HepG2 (cell line): ENCODE measurements around the gene LURAP1L. TPM values are rescaled to one million over a fixed set of nuclear protein-coding genes. Genes with fewer than 3 reads are reported as not detected.

ENCODE experiments used
- E2F2 ChIP-seq: sonication (generic); formaldehyde crosslinking; IDR thresholded peaks from 2 replicates; pipeline ENCODE4 v1.4.0; 2020; ENCODE audit warnings: missing genetic modification reagents, borderline replicate concordance
- ELF3 ChIP-seq: IDR thresholded peaks from 2 replicates; pipeline ENCODE4 v1.6.1; 2016; ENCODE audit warnings: missing genetic modification reagents, missing compliant biosample characterization
- EZH2 ChIP-seq: conservative IDR thresholded peaks from 2 replicates; pipeline ENCODE4 v1.6.1; 2012; ENCODE audit warnings: mild to moderate bottlenecking, low read depth, low read length, moderate library complexity
- GTF3A ChIP-seq: sonication (generic); formaldehyde crosslinking; conservative IDR thresholded peaks from 2 replicates; pipeline ENCODE4 v1.4.0; 2020; ENCODE audit warnings: mild to moderate bottlenecking, missing genetic modification reagents
- HCFC1 ChIP-seq: fragments of 150-350 bp; IDR thresholded peaks from 2 replicates; pipeline ENCODE4 v1.6.1; 2014; ENCODE audit warnings: low read depth, low read length
- HDAC1 ChIP-seq: sonication (generic); formaldehyde crosslinking; IDR thresholded peaks from 2 replicates; pipeline ENCODE4 v1.5.1; 2020; ENCODE audit warnings: mild to moderate bottlenecking, missing genetic modification reagents
- JUNB ChIP-seq: sonication (generic); formaldehyde crosslinking; IDR thresholded peaks from 2 replicates; pipeline ENCODE4 v1.8.0; 2022; ENCODE audit warnings: missing genetic modification reagents, mild to moderate bottlenecking, borderline replicate concordance
- JUND ChIP-seq: sonication (generic); formaldehyde crosslinking; IDR thresholded peaks from 2 replicates; pipeline ENCODE4 v1.8.0; 2022; ENCODE audit warnings: mild to moderate bottlenecking, missing genetic modification reagents
- KAT8 ChIP-seq: IDR thresholded peaks from 2 replicates; pipeline ENCODE4 v1.6.1; 2016; ENCODE audit warnings: missing genetic modification reagents, missing compliant biosample characterization
- KDM6A ChIP-seq: IDR thresholded peaks from 2 replicates; pipeline ENCODE4 v1.6.1; 2016; ENCODE audit warnings: low read depth
- MTA1 ChIP-seq: sonication (generic); formaldehyde crosslinking; IDR thresholded peaks from 2 replicates; pipeline ENCODE4 v1.4.0; 2020; ENCODE audit warnings: missing genetic modification reagents, mild to moderate bottlenecking, borderline replicate concordance
- NCOA5 ChIP-seq: sonication (generic); formaldehyde crosslinking; IDR thresholded peaks from 2 replicates; pipeline ENCODE4 v1.4.0; 2020; ENCODE audit warnings: missing genetic modification reagents
- NFKB2 ChIP-seq: sonication (generic); formaldehyde crosslinking; IDR thresholded peaks from 2 replicates; pipeline ENCODE4 v1.4.0; 2020; ENCODE audit warnings: missing genetic modification reagents, borderline replicate concordance
- NFKBIZ ChIP-seq: IDR thresholded peaks from 2 replicates; pipeline ENCODE4 v1.6.1; 2018; ENCODE audit warnings: missing genetic modification reagents, missing compliant biosample characterization
- NR2F6 ChIP-seq, 2 experiments: IDR thresholded peaks; 2 replicates each; pipeline ENCODE4 v1.6.1; 2016; ENCODE audit warnings: antibody characterized with exemption in 1 of 2, mild to moderate bottlenecking in 1 of 2
- SKI ChIP-seq: fragments of 450-650 bp; IDR thresholded peaks from one replicate; pipeline ENCODE4 v1.6.1; 2018; ENCODE audit warnings: mild to moderate bottlenecking; ENCODE audit not compliant: partially characterized antibody
- SOX5 ChIP-seq: IDR thresholded peaks from 2 replicates; pipeline ENCODE4 v1.6.1; 2016; ENCODE audit warnings: borderline replicate concordance
- TAF15 ChIP-seq: fragments of 200-400 bp; formaldehyde crosslinking; IDR thresholded peaks from one replicate; pipeline ENCODE4 v1.6.1; 2018; ENCODE audit warnings: mild to moderate bottlenecking, low read depth, low read length; ENCODE audit not compliant: poor library complexity, severe bottlenecking
- TFE3 ChIP-seq: IDR thresholded peaks from 2 replicates; pipeline ENCODE4 v1.6.1; 2016
- ZBTB7B ChIP-seq: sonication (generic); formaldehyde crosslinking; IDR thresholded peaks from 2 replicates; pipeline ENCODE4 v1.4.0; 2020; ENCODE audit warnings: missing genetic modification reagents
- ZNF292 ChIP-seq: sonication (generic); formaldehyde crosslinking; IDR thresholded peaks from 2 replicates; pipeline ENCODE4 v1.8.1; 2022; ENCODE audit warnings: mild to moderate bottlenecking, low read depth, missing genetic modification reagents, borderline replicate concordance
- ZNF564 ChIP-seq: sonication (generic); formaldehyde crosslinking; IDR thresholded peaks from 2 replicates; pipeline ENCODE4 v1.8.1; 2023; ENCODE audit warnings: mild to moderate bottlenecking, missing genetic modification reagents
- ZNF784 ChIP-seq: sonication (generic); formaldehyde crosslinking; IDR thresholded peaks from 2 replicates; pipeline ENCODE4 v1.5.1; 2020; ENCODE audit warnings: missing genetic modification reagents, mild to moderate bottlenecking, borderline replicate concordance
- polyA plus RNA-seq, 8 experiments: library from polyadenylated mRNA; depleted of rRNA in 3 of 8; stranded (reverse) in 7 of 8; unstranded in 1 of 8; fragments of >200 nt; fragmentation: Illumina TruSeq in 4 of 8; extraction: Trizol in 4 of 8; gene quantifications; 2 replicates each; pipeline versions ENCODE4 v1.2.1 to v1.2.3, GENCODE V29; 2011 to 2016; ENCODE audit warnings: low read depth in 4 of 8, missing spikeins in 1 of 8, mixed read lengths in 1 of 8; ENCODE audit not compliant: insufficient read depth in 1 of 8
- total RNA-seq, 5 experiments: library from RNA; depleted of rRNA; stranded (reverse); fragments of >200 nt; fragmentation: Illumina TruSeq; extraction: Trizol; gene quantifications; 2 replicates each; pipeline ENCODE4 v1.2.3, GENCODE V29; 2016; ENCODE audit warnings: low read depth in 1 of 5
- TF ChIP-seq, protein P1 (sequence below): fragments of 450-650 bp; IDR thresholded peaks from 2 replicates; pipeline ENCODE4 v1.6.1; 2017
- TF ChIP-seq, protein P2 (sequence below): sonication (generic); formaldehyde crosslinking; conservative IDR thresholded peaks from 2 replicates; pipeline ENCODE4 v1.4.0; 2020; ENCODE audit warnings: missing genetic modification reagents

Gene LURAP1L
- total and polyA plus RNA-seq, 2 of the 13 experiments (the other 11 are each of a cell fraction or from before 2014, with no cell fraction given), result 6.7 to 16.6 TPM

DNA sequence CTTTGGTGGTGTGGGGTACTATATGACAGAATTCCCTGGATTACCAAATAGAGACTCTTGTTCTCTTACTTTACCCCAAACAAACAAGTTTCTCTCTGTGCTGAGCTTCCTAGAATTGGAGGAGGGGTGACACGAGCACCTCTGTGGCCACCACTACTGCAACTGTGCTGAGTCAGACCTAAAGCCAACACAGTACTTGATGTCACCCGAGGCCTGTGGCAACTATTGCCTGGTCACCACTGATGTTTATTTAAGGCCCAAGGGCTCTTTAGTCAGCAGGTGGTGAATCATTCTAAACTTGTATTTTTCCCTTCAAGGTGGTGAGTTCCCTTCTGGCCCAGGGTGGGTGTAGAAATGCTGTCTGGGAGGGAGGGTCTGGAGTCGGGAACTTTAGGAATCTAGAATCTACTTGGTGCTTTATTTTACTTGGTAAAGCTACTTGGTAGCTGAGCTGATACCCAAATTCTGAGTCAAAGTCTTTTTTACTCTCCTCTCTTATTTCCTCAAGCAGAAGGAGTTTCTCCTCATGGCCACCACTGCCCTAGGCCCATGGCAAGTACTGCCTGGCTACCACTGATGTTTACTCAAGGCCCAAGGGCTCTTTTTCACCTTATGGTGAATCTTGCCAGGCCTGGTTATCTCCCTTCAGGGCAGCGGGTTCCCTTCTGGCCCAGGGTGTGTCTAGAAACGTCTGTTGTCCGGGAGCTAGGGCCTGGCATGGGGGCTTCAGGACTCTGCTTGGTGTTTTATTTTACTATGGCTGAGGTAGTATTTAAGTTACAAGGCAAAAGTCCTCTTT lies 9.8 kb downstream of the LURAP1L start (continued):
- TF ChIP-seq KDM6A (CRISPR knock-in tag), result peak; percentile 48; the same call in 1 of the 2 replicates
- no peak for TF ChIP-seq NCOA5 (CRISPR knock-in tag)
- peak; percentile 86 for TF ChIP-seq ELF3 (CRISPR knock-in tag)
- no peak for TF ChIP-seq ZNF564 (CRISPR knock-in tag)
- no peak for TF ChIP-seq MTA1 (CRISPR knock-in tag)
- TF ChIP-seq ZNF784, result no peak
- no peak for TF ChIP-seq JUNB (CRISPR knock-in tag)
- TF ChIP-seq SKI, result no peak
- peak; percentile 91 for TF ChIP-seq NFKBIZ (CRISPR knock-in tag)
- no peak for TF ChIP-seq E2F2 (CRISPR knock-in tag)
- TF ChIP-seq HDAC1 (CRISPR knock-in tag), result 0 out of 2 replicates have a peak, but pooled peaks have one; percentile 37
- peak; percentile 69; the same call in 1 of the 2 replicates for TF ChIP-seq ZNF292 (CRISPR knock-in tag)
- peak; percentile 88 for TF ChIP-seq TFE3 (CRISPR knock-in tag)
- peak; percentile 82 for TF ChIP-seq SOX5 (CRISPR knock-in tag)
- no peak for TF ChIP-seq ZBTB7B (CRISPR knock-in tag)
- TF ChIP-seq, protein P1, sequence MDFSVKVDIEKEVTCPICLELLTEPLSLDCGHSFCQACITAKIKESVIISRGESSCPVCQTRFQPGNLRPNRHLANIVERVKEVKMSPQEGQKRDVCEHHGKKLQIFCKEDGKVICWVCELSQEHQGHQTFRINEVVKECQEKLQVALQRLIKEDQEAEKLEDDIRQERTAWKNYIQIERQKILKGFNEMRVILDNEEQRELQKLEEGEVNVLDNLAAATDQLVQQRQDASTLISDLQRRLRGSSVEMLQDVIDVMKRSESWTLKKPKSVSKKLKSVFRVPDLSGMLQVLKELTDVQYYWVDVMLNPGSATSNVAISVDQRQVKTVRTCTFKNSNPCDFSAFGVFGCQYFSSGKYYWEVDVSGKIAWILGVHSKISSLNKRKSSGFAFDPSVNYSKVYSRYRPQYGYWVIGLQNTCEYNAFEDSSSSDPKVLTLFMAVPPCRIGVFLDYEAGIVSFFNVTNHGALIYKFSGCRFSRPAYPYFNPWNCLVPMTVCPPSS, result no peak
- TF ChIP-seq TAF15, result no peak
- peak; percentile 71; the same call in 1 of the 2 replicates for TF ChIP-seq KAT8 (CRISPR knock-in tag)
- TF ChIP-seq GTF3A, result no peak
- TF ChIP-seq NFKB2 (CRISPR knock-in tag), result no peak
- TF ChIP-seq HCFC1, result no peak
- no peak for TF ChIP-seq EZH2
- TF ChIP-seq, protein P2, sequence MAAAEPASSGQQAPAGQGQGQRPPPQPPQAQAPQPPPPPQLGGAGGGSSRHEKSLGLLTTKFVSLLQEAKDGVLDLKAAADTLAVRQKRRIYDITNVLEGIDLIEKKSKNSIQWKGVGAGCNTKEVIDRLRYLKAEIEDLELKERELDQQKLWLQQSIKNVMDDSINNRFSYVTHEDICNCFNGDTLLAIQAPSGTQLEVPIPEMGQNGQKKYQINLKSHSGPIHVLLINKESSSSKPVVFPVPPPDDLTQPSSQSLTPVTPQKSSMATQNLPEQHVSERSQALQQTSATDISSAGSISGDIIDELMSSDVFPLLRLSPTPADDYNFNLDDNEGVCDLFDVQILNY (CRISPR knock-in tag), result no peak
- TF ChIP-seq JUND (CRISPR knock-in tag), result peak; percentile 72; the same call in 1 of the 2 replicates
- TF ChIP-seq NR2F6 (IDR thresholded peaks at IDR 0.05), result 0 out of 2 replicates have a peak, but pooled peaks have one; percentile 23
- TF ChIP-seq NR2F6 (CRISPR knock-in tag; IDR thresholded peaks at IDR 0.05), result peak; percentile 39; the same call in 1 of the 2 replicates
